SU-DHL-6 (cell line): ENCODE data around the gene CCT5.

Source experiments
- H2AFZ ChIP-seq: fragments of 200-600 bp; sonication (generic); 2 replicates; pipeline ENCODE4 v1.6.1; 2014; ENCODE audit warnings: low read depth, mild to moderate bottlenecking, moderate library complexity, mixed read lengths, antibody characterized with exemption, low read length; ENCODE audit not compliant: severe bottlenecking
- H3F3A ChIP-seq: fragments of 200-600 bp; shearing (Covaris generic); 2 replicates; pipeline ENCODE4 v1.6.0; 2016; ENCODE audit warnings: antibody characterized with exemption, mild to moderate bottlenecking; ENCODE audit not compliant: insufficient read depth
- H3K27ac ChIP-seq: fragments of 200-600 bp; sonication (generic); 2 replicates; pipeline ENCODE4 v1.5.1; 2016; ENCODE audit warnings: low read depth, mild to moderate bottlenecking, low read length, moderate library complexity, mixed read lengths
- H3K27me3 ChIP-seq: fragments of 200-600 bp; sonication (generic), shearing (Covaris generic); 2 replicates; pipeline ENCODE4 v1.6.0; 2014; ENCODE audit warnings: mild to moderate bottlenecking, low read length
- H3K36me3 ChIP-seq: fragments of 200-600 bp; sonication (generic); 2 replicates; pipeline ENCODE4 v1.6.1; 2014; ENCODE audit warnings: mild to moderate bottlenecking, low read length, mixed read lengths
- H3K4me2 ChIP-seq: fragments of 300-600, 200-600 bp; shearing (Covaris generic), sonication (generic); 2 replicates; pipeline ENCODE4 v1.6.0; 2014; ENCODE audit warnings: low read length, low read depth, mild to moderate bottlenecking; ENCODE audit not compliant: poor library complexity, severe bottlenecking
- H3K4me3 ChIP-seq: fragments of 200-600 bp; sonication (generic); 2 replicates; pipeline ENCODE4 v1.5.1; 2014; ENCODE audit warnings: antibody characterized with exemption, low read length, mild to moderate bottlenecking, mixed read lengths; ENCODE audit not compliant: insufficient read depth, poor library complexity, severe bottlenecking
- H3K79me2 ChIP-seq: fragments of 200-600 bp; sonication (generic); 2 replicates; pipeline ENCODE4 v1.6.1; 2014; ENCODE audit warnings: mild to moderate bottlenecking, low read length, moderate library complexity; ENCODE audit not compliant: insufficient read depth
- H3K9ac ChIP-seq: fragments of 200-600 bp; sonication (generic); 2 replicates; pipeline ENCODE4 v1.7.0; 2014; ENCODE audit warnings: mild to moderate bottlenecking, low read length
- H3K9me2 ChIP-seq: fragments of 200-600 bp; sonication (generic); replicated peaks from 2 replicates; pipeline ENCODE4 v1.6.1; 2014; ENCODE audit warnings: low read length; ENCODE audit not compliant: insufficient read depth
- H3K9me3 ChIP-seq: fragments of 200-600 bp; sonication (generic); 2 replicates; pipeline ENCODE4 v1.6.1; 2014; ENCODE audit warnings: low read length, mixed read lengths; ENCODE audit not compliant: insufficient read depth
- H4K20me1 ChIP-seq: fragments of 200-600 bp; sonication (generic); 2 replicates; pipeline ENCODE4 v1.6.1; 2014; ENCODE audit warnings: low read depth, mild to moderate bottlenecking, antibody characterized with exemption, low read length, moderate library complexity, mixed read lengths
- CTCF ChIP-seq: fragments of 200-600 bp; sonication (generic); IDR thresholded peaks from one replicate; pipeline ENCODE4 v1.5.1; 2017; ENCODE audit warnings: antibody characterized with exemption, mild to moderate bottlenecking, low read length, moderate library complexity; ENCODE audit not compliant: insufficient read depth, poor library complexity, severe bottlenecking
- EZH2phosphoT487 ChIP-seq: fragments of 200-600 bp; sonication (generic), shearing (Covaris generic); conservative IDR thresholded peaks from 2 replicates; pipeline ENCODE4 v1.6.1; 2018; ENCODE audit warnings: mild to moderate bottlenecking, antibody characterized with exemption, low read length, moderate library complexity, mixed read lengths

CCT5 gene

GRCh38 chr5:10209004-10209403 is 41.1 kb upstream of the CCT5 start:
- H3K4me3 ChIP-seq = no peak overlapping the region
- no peak overlapping the region for H3K4me2 ChIP-seq
- H2AFZ ChIP-seq = no peak overlapping the region
- H3F3A ChIP-seq = no peaks in the 10 kb centered on the region
- no peaks in the 10 kb centered on the region for H3K27me3 ChIP-seq
- H3K9ac ChIP-seq = no peak overlapping the region
- no peaks in the 10 kb centered on the region for H3K36me3 ChIP-seq
- TF ChIP-seq EZH2phosphoT487 = no peak
- no peak for TF ChIP-seq CTCF
- no peaks in the 10 kb centered on the region for H3K9me3 ChIP-seq
- no peak overlapping the region for H3K27ac ChIP-seq
- no peaks in the 10 kb centered on the region for H3K79me2 ChIP-seq
- H4K20me1 ChIP-seq = no peaks in the 10 kb centered on the region
- H3K9me2 ChIP-seq = no peaks in the 10 kb centered on the region

- Histone ChIP-seq H3K27ac (no peak overlapping the region), H2AFZ (no peak overlapping the region), H3K9ac (no peak overlapping the region), H3F3A (no peaks in the 10 kb centered on the region), H3K4me3 (no peak overlapping the region), H3K9me2 (no peaks in the 10 kb centered on the region), H3K4me2 (no peak overlapping the region), H3K36me3 (no peaks in the 10 kb centered on the region), H4K20me1 (no peaks in the 10 kb centered on the region), H3K27me3 (no peaks in the 10 kb centered on the region), H3K79me2 (no peaks in the 10 kb centered on the region), H3K9me3 (no peaks in the 10 kb centered on the region)
- TF ChIP-seq EZH2phosphoT487 (no peak), CTCF (no peak)
These were observed 36.8 kb upstream of the CCT5 start for GRCh38 chr5:10213316-10213715.

GRCh38 chr5:10214041-10214440 is 36.0 kb upstream of the CCT5 start:
- H3K9ac ChIP-seq = no peak overlapping the region
- H3K9me3 ChIP-seq = no peaks in the 10 kb centered on the region
- H3F3A ChIP-seq = no peaks in the 10 kb centered on the region
- H3K27me3 ChIP-seq = no peaks in the 10 kb centered on the region
- no peaks in the 10 kb centered on the region for H3K9me2 ChIP-seq
- TF ChIP-seq EZH2phosphoT487 (no peak), CTCF (no peak)
- no peak overlapping the region for H3K4me2 ChIP-seq
- no peak overlapping the region for H3K27ac ChIP-seq
- no peaks in the 10 kb centered on the region for H3K36me3 ChIP-seq
- H3K79me2 ChIP-seq = no peaks in the 10 kb centered on the region
- H2AFZ ChIP-seq = no peak overlapping the region
- no peaks in the 10 kb centered on the region for H4K20me1 ChIP-seq
- H3K4me3 ChIP-seq = no peak overlapping the region

GRCh38 chr5:10215366-10215765 is 34.7 kb upstream of the CCT5 start:
- H3K27me3 ChIP-seq = no peaks in the 10 kb centered on the region
- H3K9me2 ChIP-seq = no peaks in the 10 kb centered on the region
- H2AFZ ChIP-seq = no peak overlapping the region
- TF ChIP-seq EZH2phosphoT487 = no peak
- TF ChIP-seq CTCF = no peak
- H3K9me3 ChIP-seq = no peaks in the 10 kb centered on the region
- H3K4me2 ChIP-seq = no peak overlapping the region
- H4K20me1 ChIP-seq = no peaks in the 10 kb centered on the region
- H3K9ac ChIP-seq = no peak overlapping the region
- H3K4me3 ChIP-seq = no peak overlapping the region
- no peak overlapping the region for H3K27ac ChIP-seq
- H3K36me3 ChIP-seq = no peaks in the 10 kb centered on the region
- no peaks in the 10 kb centered on the region for H3F3A ChIP-seq
- H3K79me2 ChIP-seq = no peaks in the 10 kb centered on the region
